Activated naive CD8-positive, alpha-beta T cell treated with anti-CD3 and anti-CD28 coated beads, Interleukin-2, amount 10 ng/mL, durations not matched to agents 7 days and 5 days (primary cell): ENCODE data around the gene VPS35L. TPM values are rescaled to one million over a fixed set of nuclear protein-coding genes. Genes with fewer than 3 reads are reported as not detected.
"Not testable (repeated sequence)": the region's sequence is repeated elsewhere in the genome, so short reads cannot be mapped to it uniquely, and the experiment has no call there.

Experiments
- ATAC-seq: fragments of 150-1000 bp; cut with Tn5 transposase; one replicate; pipeline ENCODE4 v1.10.0; 2021; ENCODE audit warnings: low read depth, moderate library complexity
- POLR2A ChIA-PET: fragments of 350-600 bp; sonication (Branson Sonifier 250); formaldehyde crosslinking; loops from one replicate; lab custom pipeline; 2021; ENCODE audit warnings: antibody characterized with exemption; lab: Charles Lee
- DNase-seq: peaks from one replicate; pipeline ENCODE4 v3.0.0; 2021
- H3K27ac Mint-ChIP-seq: one replicate; pipeline ENCODE4 v1.8.0; 2022; ENCODE audit warnings: mild to moderate bottlenecking, mixed read lengths
- H3K27me3 Mint-ChIP-seq: one replicate; pipeline ENCODE4 v1.8.0; 2022; ENCODE audit warnings: mild to moderate bottlenecking, moderate library complexity, mixed read lengths
- H3K36me3 Mint-ChIP-seq: one replicate; pipeline ENCODE4 v1.8.0; 2021; ENCODE audit warnings: mild to moderate bottlenecking, mixed read lengths
- H3K4me1 Mint-ChIP-seq: one replicate; pipeline ENCODE4 v1.8.0; 2021; ENCODE audit warnings: mixed read lengths
- H3K4me3 Mint-ChIP-seq: one replicate; pipeline ENCODE4 v1.8.0; 2022; ENCODE audit warnings: mild to moderate bottlenecking, moderate library complexity, mixed read lengths
- H3K9me3 Mint-ChIP-seq: one replicate; pipeline ENCODE4 v1.8.0; 2021; ENCODE audit warnings: mixed read lengths
- total RNA-seq, 2 experiments: library from RNA; stranded (reverse); gene quantifications; one replicate each; pipeline ENCODE4 v1.2.3, GENCODE V29; 2021

VPS35L gene
- total RNA-seq, 2 experiments from 2014 or later = 50.2 to 55.6 TPM

DNA sequence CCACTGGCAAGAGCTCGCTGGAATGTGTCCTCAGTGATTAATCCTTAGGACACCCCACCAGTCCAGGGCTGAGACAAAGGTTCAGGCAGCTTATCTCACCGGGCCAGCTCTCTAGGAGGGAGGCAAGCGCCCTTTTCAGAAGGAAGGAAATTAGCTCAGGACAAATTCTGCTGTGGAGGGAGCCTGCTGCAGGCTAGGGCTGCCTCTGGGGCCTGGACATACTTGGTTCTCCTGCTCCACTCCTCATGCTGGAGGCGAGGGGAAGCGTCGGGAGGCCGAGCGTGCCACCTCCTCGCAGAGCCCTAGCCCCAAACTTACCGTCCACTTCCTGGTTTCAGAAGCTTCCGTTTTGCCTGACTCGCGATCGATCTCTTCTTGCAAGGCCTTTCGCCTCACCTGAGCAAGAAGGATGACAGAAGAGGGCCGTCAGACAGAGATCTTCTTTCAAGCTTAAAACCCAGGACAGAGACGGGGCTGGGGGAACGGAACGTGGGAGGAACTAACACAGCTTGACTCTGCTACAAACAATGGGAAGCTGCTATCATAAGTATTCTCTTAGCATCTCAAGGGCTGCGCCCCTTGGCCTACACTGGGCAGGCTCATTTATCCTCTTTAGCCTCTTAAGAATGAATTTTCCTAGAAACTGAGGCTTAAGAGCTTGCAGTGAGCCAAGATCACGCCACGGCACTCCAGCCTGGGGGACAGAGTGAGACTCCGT, 154.8 kb downstream of the VPS35L start:
- Mint-ChIP-seq H3K27ac (no peak overlapping the region), H3K36me3 (peaks cover 11% of the 10 kb centered on the region), H3K4me3 (no peak overlapping the region), H3K27me3 (no peaks in the 10 kb centered on the region), H3K9me3 (no peaks in the 10 kb centered on the region), H3K4me1 (no peaks in the 10 kb centered on the region)
- POLR2A ChIA-PET = no interaction called here
- ATAC-seq (no peak), DNase-seq (no peak)

DNA sequence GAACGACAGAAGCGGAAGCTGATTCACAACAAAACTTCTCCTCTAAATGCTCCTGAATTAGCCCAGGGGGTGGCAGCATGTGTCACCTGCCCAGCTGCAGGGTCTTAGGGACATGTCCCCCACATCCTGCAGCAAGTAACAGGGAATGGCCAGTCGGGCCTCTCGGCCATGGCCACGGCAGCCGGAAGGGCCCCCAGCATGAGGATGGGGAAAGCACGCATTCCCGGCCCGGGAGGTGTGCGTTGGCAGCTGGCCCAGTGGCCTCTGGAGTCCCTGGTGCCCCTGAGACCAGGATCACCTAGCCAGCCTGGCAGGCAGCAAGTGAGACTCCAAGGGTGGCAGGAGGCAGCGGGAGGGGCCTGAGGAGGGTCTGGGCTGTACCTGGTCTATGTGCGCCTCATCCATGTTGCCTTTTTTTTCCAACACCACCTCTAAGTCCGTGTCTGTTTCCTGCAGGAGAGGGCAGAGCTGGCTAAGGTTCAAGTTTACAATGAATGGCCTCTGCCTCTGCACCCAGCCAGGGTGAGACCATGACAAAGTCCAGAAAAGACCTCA, 155.6 kb downstream of the VPS35L start:
- Mint-ChIP-seq H3K27ac (no peak overlapping the region), H3K4me1 (peaks cover under 1% of the 10 kb centered on the region), H3K36me3 (peaks cover 8% of the 10 kb centered on the region), H3K4me3 (no peak overlapping the region), H3K9me3 (no peaks in the 10 kb centered on the region), H3K27me3 (no peaks in the 10 kb centered on the region)
- DNase-seq = no peak
- POLR2A ChIA-PET = no interaction called here
- no peak for ATAC-seq

DNA sequence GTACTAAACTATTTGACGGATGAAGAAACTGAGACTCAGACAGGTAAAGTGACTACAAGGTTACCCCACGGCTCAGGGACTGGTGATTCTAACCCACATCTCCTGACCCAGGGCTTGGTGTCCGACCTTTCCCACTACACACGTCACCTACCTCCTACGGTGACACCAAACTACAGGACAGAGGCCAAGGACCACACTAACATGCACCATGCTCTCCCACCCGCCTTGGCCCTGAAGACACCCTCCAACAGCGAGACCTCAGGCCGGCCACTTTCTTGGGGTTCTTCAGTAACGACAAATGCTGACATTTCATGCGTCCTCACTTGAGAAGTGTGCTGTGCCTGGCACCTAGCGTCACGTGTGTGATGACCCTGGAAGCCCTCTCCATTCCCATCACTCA, 156.1 kb downstream of the VPS35L start:
- DNase-seq = no peak
- ATAC-seq = no peak
- Mint-ChIP-seq H3K9me3 (no peaks in the 10 kb centered on the region), H3K27ac (peak overlapping the region; percentile 43), H3K4me1 (peaks cover 6% of the 10 kb centered on the region), H3K4me3 (no peak overlapping the region), H3K27me3 (no peaks in the 10 kb centered on the region), H3K36me3 (peaks cover 8% of the 10 kb centered on the region)
- POLR2A ChIA-PET = no interaction called here

GRCh38 chr16:19712418-19713058, 157.0 kb downstream of the VPS35L start:
- no peak for DNase-seq
- Mint-ChIP-seq H3K36me3 (peaks cover 8% of the 10 kb centered on the region), H3K27me3 (no peaks in the 10 kb centered on the region), H3K4me1 (peaks cover 12% of the 10 kb centered on the region), H3K9me3 (no peaks in the 10 kb centered on the region), H3K4me3 (no peak overlapping the region), H3K27ac (no peak overlapping the region)
- POLR2A ChIA-PET = no interaction called here
- ATAC-seq = no peak

GRCh38 chr16:19713697-19714096, 158.2 kb downstream of the VPS35L start:
- peaks cover 12% of the 10 kb centered on the region for H3K4me1 Mint-ChIP-seq
- H3K27me3 Mint-ChIP-seq = no peaks in the 10 kb centered on the region
- no peaks in the 10 kb centered on the region for H3K9me3 Mint-ChIP-seq
- no peak overlapping the region for H3K27ac Mint-ChIP-seq
- H3K36me3 Mint-ChIP-seq = peaks cover 8% of the 10 kb centered on the region
- POLR2A ChIA-PET = no interaction called here
- no peak for DNase-seq
- no peak overlapping the region for H3K4me3 Mint-ChIP-seq
- ATAC-seq = no peak

DNA sequence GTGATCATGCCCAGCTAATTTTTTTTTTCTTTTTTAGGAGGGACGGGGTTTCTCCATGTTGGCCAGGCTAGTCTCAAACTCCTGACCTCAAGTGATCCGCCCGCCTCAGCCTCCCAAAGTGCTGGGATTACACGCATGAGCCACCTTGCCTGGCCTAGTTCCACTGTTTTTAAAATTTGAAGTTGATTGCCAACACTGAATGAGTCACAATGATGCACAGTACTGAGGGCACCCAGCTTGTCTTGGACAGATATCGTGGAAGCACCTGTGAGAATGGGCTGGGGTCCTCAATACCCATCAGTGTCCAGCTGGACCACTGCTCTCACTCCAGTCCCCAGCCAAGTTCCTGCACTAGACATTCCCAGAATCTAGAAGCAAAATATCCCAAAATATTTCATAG, 160.1 kb downstream of the VPS35L start:
- Mint-ChIP-seq H3K27ac (no peak overlapping the region), H3K36me3 (peaks cover 8% of the 10 kb centered on the region), H3K27me3 (no peaks in the 10 kb centered on the region), H3K4me3 (no peak overlapping the region), H3K9me3 (no peaks in the 10 kb centered on the region), H3K4me1 (peaks cover 12% of the 10 kb centered on the region)
- ATAC-seq = no peak
- POLR2A ChIA-PET = no interaction called here
- no peak for DNase-seq

GRCh38 chr16:19716183-19716582, 160.7 kb downstream of the VPS35L start:
- Mint-ChIP-seq H3K36me3 (peaks cover 8% of the 10 kb centered on the region), H3K27ac (no peak overlapping the region), H3K27me3 (no peaks in the 10 kb centered on the region), H3K4me3 (no peak overlapping the region), H3K9me3 (no peaks in the 10 kb centered on the region), H3K4me1 (peaks cover 14% of the 10 kb centered on the region)
- ATAC-seq (no peak), DNase-seq (no peak)
- POLR2A ChIA-PET = no interaction called here

DNA sequence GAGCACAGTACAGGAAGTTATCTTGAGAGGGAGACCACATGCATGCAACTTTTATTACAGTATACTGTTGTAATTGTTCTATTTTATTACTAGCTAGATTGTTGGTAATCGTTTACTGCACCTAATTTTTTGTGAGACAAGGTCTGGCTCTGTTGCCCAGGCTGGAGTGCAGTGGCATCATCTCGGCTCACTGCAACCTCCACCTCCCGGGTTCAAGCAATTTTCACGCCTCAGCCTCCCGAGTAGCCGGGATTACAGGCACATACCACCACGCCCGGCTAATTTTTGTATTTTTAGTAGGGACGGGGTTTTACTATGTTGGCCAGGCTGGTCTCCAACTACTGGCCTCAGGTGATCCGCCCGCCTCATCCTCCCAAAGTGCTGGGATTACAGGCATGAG, 161.2 kb downstream of the VPS35L start:
- DNase-seq, H3K9me3 Mint-ChIP-seq, H3K27ac Mint-ChIP-seq, H3K36me3 Mint-ChIP-seq, ATAC-seq, H3K27me3 Mint-ChIP-seq: not testable (repeated sequence)
- Mint-ChIP-seq H3K4me1 (peaks cover 16% of the 10 kb centered on the region), H3K4me3 (peak overlapping the region; percentile 90)
- POLR2A ChIA-PET = interaction anchor here (1.7 kb wide), 1 partner anchor 18 kb away, joined by 6 read pairs; no protein-coding TSS in a partner anchor

DNA sequence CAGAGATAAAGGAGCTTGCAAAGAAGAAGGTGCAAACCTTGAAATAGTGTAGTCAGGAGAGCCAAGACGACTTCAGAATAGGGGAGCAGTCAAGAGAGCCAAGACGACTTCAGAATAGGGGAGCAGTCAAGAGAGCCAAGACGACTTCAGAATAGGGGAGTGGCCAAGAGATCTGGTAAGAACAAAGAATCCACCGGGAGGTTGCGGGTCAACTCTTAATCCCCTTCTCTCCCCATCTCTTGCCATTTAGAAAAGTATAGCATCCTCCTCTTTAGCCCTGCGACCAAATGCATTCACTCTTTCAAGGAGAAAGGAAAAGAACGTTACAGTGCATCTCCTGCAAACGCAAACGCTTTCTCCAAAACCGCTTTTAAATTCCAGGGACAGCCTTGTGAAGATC, 161.8 kb downstream of the VPS35L start:
- POLR2A ChIA-PET = interaction anchor here (1.0 to 1.7 kb wide), 4 partner anchors 19 to 162 kb away, joined by 3 to 10 read pairs (median 4); partner anchors contain the start of gene VPS35L
- DNase-seq (no peak), ATAC-seq (no peak)
- Mint-ChIP-seq H3K9me3 (no peaks in the 10 kb centered on the region), H3K4me1 (peaks cover 18% of the 10 kb centered on the region), H3K36me3 (peaks cover 9% of the 10 kb centered on the region), H3K27ac (peak overlapping the region; percentile 79), H3K27me3 (no peaks in the 10 kb centered on the region), H3K4me3 (peak overlapping the region; percentile 90)

DNA sequence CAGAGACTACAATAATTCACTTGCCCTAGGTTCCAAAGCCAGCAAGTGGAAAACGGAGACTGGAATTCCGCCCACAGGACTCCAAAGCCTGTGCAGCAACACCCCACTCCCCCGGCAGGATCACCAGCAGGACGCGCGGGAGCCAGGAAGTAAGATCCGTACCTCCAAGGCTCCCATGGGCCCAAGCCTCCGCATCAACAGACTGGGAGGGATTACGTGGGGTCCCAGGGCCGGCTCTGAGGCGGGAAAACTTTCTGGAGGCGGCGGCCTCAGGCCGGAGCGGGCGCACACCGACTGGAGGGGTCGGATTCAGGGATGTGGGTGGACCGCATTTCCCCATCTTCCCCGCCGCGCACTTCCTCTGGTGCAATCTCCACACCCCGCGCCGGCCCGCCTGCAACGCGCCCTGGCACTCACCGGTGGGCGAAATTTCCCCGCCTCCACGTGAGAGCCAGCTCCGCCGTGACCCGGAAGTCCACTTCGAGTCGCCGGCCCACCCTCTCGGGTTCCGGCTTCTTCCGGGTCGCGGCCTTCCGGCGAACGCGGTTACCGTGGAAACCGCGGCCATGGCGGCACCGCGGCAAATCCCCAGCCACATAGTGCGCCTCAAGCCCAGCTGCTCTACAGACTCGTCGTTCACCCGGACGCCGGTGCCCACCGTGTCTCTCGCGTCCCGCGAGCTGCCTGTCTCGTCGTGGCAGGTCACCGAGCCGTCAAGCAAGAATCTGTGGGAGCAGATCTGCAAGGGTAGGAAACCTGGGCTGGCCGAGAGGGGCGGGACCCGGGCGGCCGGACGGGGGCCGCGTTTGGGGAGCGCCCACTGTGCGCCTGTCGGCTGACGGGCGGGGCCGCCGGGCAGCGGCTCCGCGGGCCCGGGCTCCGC, 162.5 kb downstream of the VPS35L start, which contains the start of the genes IQCK and KNOP1:
Gene IQCK (plus strand): TSS at position 531 of the 883 bp plus-strand sequence. CDS start 36 bp downstream, at position 567.
Gene KNOP1 (minus strand): TSS at position 487 of the 883 bp plus-strand sequence. CDS start 3,192 bp downstream, outside the sequence.
- Mint-ChIP-seq H3K36me3 (peaks cover 10% of the 10 kb centered on the region), H3K4me1 (peaks cover 18% of the 10 kb centered on the region), H3K9me3 (no peaks in the 10 kb centered on the region), H3K27ac (peak within 1 kb of the TSS; percentile 79), H3K4me3 (peak within 1 kb of the TSS; percentile 90), H3K27me3 (no peaks in the 10 kb centered on the region)
- ATAC-seq (peak; percentile 93), DNase-seq (peak; percentile 92)
- POLR2A ChIA-PET = interaction anchor here (1.0 to 1.7 kb wide), 5 partner anchors 19 to 194 kb away, joined by 3 to 10 read pairs (median 3); partner anchors contain the start of gene VPS35L

DNA sequence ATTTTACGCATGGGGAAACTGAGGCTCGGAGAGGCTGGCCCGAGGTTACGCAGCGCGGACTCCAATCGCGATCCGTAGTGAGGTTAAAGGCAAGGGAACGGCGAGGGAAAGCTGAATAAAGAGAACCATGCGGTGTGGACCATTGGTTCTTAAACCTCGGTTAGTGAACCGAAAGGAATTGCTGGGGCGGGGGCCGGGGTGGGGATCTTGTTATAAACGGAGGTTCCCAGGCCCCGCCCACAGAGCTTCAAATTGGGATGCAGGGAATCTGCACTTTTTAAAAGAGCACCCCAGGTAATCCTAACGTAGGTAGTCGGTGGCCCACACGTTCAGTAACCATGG, 163.1 kb downstream of the VPS35L start:
- H3K27ac Mint-ChIP-seq = no peak overlapping the region
- DNase-seq (no peak), ATAC-seq (no peak)
- H3K27me3 Mint-ChIP-seq = no peaks in the 10 kb centered on the region
- POLR2A ChIA-PET = interaction anchor here (1.0 to 1.6 kb wide), 4 partner anchors 22 to 194 kb away, joined by 3 to 10 read pairs (median 3); partner anchors contain the start of gene VPS35L
- peaks cover 18% of the 10 kb centered on the region for H3K4me1 Mint-ChIP-seq
- H3K4me3 Mint-ChIP-seq = peak overlapping the region; percentile 90
- H3K9me3 Mint-ChIP-seq = no peaks in the 10 kb centered on the region
- H3K36me3 Mint-ChIP-seq = peaks cover 10% of the 10 kb centered on the region

GRCh38 chr16:19722269-19722952, 166.9 kb downstream of the VPS35L start:
- POLR2A ChIA-PET = interaction anchor here (0.5 kb wide), 1 partner anchor 9 kb away, joined by 3 read pairs; no protein-coding TSS in a partner anchor
- peaks cover 2% of the 10 kb centered on the region for H3K36me3 Mint-ChIP-seq
- H3K9me3 Mint-ChIP-seq = no peaks in the 10 kb centered on the region
- H3K27ac Mint-ChIP-seq = no peak overlapping the region
- H3K4me1 Mint-ChIP-seq = peaks cover 10% of the 10 kb centered on the region
- no peaks in the 10 kb centered on the region for H3K27me3 Mint-ChIP-seq
- DNase-seq (no peak), ATAC-seq (no peak)
- H3K4me3 Mint-ChIP-seq = no peak overlapping the region
